Activated CD4-positive, alpha-beta T cell treated with anti-CD3 and anti-CD28 coated beads, Interleukin-2, Interleukin-6, amounts not matched to agents 100 ng/mL and 50 ng/mL, durations not matched to agents 16 hours and 8 hours (primary cell): Measurements from ENCODE around the gene IQSEC1.

Source experiments
- DNase-seq: peaks from one replicate; pipeline ENCODE4 v3.0.0-alpha.2; 2020

IQSEC1 gene

GRCh38 chr3:13025778-13026518 lies 47.3 kb downstream of the IQSEC1 start:
- DNase-seq = no peak

- DNase-seq = no peak
These were observed 48.1 kb downstream of the IQSEC1 start for GRCh38 chr3:13025090-13025489.

GRCh38 chr3:13024765-13025065 lies 48.5 kb downstream of the IQSEC1 start:
- DNase-seq = no peak

- DNase-seq = no peak
These were observed 49.1 kb downstream of the IQSEC1 start for GRCh38 chr3:13023971-13024764.

- no peak for DNase-seq
These were observed 49.8 kb downstream of the IQSEC1 start for GRCh38 chr3:13023235-13023970.

GRCh38 chr3:13022348-13023234 lies 50.6 kb downstream of the IQSEC1 start:
- DNase-seq = no peak

- DNase-seq = no peak
These were observed 51.8 kb downstream of the IQSEC1 start for GRCh38 chr3:13021141-13022114.

GRCh38 chr3:13020159-13020750 lies 53.0 kb downstream of the IQSEC1 start:
- DNase-seq = no peak

- DNase-seq = no peak
These were observed 53.8 kb downstream of the IQSEC1 start for GRCh38 chr3:13019243-13020095.

- DNase-seq = no peak
These were observed 54.5 kb downstream of the IQSEC1 start for GRCh38 chr3:13018561-13019242.

- no peak for DNase-seq
These were observed 55.2 kb downstream of the IQSEC1 start for GRCh38 chr3:13018043-13018451.

GRCh38 chr3:13017361-13018042 lies 55.7 kb downstream of the IQSEC1 start:
- no peak for DNase-seq

- DNase-seq = no peak
These were observed 56.4 kb downstream of the IQSEC1 start for GRCh38 chr3:13016721-13017255.

GRCh38 chr3:13016083-13016720 lies 57.0 kb downstream of the IQSEC1 start:
- DNase-seq = peak; percentile 75

GRCh38 chr3:13015286-13016082 lies 57.7 kb downstream of the IQSEC1 start:
- peak; percentile 79 for DNase-seq

- no peak for DNase-seq
These were observed 58.4 kb downstream of the IQSEC1 start for GRCh38 chr3:13014755-13015285.
